ENCODE data around the gene ALLC.

GRCh38 chr2:3650140-3650920 lies 7.7 kb upstream of the ALLC start:
- no peak for TF ChIP-seq KDM5B (IDR thresholded peaks at IDR 0.05; ENCODE audit: insufficient replicate concordance, low read depth, low read length)
- TF ChIP-seq NR3C1 (CRISPR knock-in tag; IDR thresholded peaks at IDR 0.05) = no peak
- no peak for TF ChIP-seq REST (IDR thresholded peaks at IDR 0.05; ENCODE audit: borderline replicate concordance)
- TF ChIP-seq REST (CRISPR knock-in tag; IDR thresholded peaks at IDR 0.05; ENCODE audit: low read depth) = no peak
- no peak for TF ChIP-seq TCF7 (IDR thresholded peaks at IDR 0.05; ENCODE audit: borderline replicate concordance)
- no peak for TF ChIP-seq CTCF (IDR thresholded peaks at IDR 0.05 in 2 of 3, conservative IDR thresholded peaks at IDR 0.05 in 1 of 3; ENCODE audit: insufficient read depth in 2 of 3, low read depth in 1 of 3, low read length in 3 of 3)
- TF ChIP-seq RAD51 (IDR thresholded peaks at IDR 0.05; ENCODE audit: borderline replicate concordance, low read depth) = no peak
- TF ChIP-seq ZNF324 (CRISPR knock-in tag; IDR thresholded peaks at IDR 0.05) = no peak
- TF ChIP-seq, protein P1, sequence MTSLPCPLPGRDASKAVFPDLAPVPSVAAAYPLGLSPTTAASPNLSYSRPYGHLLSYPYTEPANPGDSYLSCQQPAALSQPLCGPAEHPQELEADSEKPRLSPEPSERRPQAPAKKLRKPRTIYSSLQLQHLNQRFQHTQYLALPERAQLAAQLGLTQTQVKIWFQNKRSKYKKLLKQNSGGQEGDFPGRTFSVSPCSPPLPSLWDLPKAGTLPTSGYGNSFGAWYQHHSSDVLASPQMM (CRISPR knock-in tag; IDR thresholded peaks at IDR 0.05) = no peak
- no peak for TF ChIP-seq HIVEP1 (CRISPR knock-in tag; IDR thresholded peaks at IDR 0.05)
- TF ChIP-seq RFX5 (IDR thresholded peaks at IDR 0.05; ENCODE audit: low read depth, low read length) = no peak
- TF ChIP-seq TARDBP (IDR thresholded peaks at IDR 0.05) = no peak
- no peak for TF ChIP-seq EP300 (IDR thresholded peaks at IDR 0.05; ENCODE audit: low read length)
- TF ChIP-seq, protein P2, sequence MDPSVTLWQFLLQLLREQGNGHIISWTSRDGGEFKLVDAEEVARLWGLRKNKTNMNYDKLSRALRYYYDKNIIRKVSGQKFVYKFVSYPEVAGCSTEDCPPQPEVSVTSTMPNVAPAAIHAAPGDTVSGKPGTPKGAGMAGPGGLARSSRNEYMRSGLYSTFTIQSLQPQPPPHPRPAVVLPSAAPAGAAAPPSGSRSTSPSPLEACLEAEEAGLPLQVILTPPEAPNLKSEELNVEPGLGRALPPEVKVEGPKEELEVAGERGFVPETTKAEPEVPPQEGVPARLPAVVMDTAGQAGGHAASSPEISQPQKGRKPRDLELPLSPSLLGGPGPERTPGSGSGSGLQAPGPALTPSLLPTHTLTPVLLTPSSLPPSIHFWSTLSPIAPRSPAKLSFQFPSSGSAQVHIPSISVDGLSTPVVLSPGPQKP (CRISPR knock-in tag; IDR thresholded peaks at IDR 0.05) = no peak
- TF ChIP-seq HDAC2 (IDR thresholded peaks at IDR 0.05) = no peak

Measured in K562 (cell line).